Ramos (cell line): ENCODE measurements around the gene ZHX3.

ENCODE experiments used
- in situ Hi-C: fragments of 300-500 bp; cut with MboI; formaldehyde crosslinking; loops from one replicate; pipeline ENCODE4 v1.14.3; 2022; ENCODE audit warnings: low sequenced_read_pairs; ENCODE audit not compliant: unreplicated experiment

Gene ZHX3

GRCh38 chr20:41234041-41234440 lies 83.5 kb downstream of the ZHX3 start:
- in situ Hi-C loops = no loop called here

GRCh38 chr20:41232973-41233926 lies 84.3 kb downstream of the ZHX3 start:
- in situ Hi-C loops = no loop called here

- in situ Hi-C loops = no loop called here
Observed at GRCh38 chr20:41231136-41231535, 86.4 kb downstream of the ZHX3 start.

GRCh38 chr20:41230136-41230535 lies 87.4 kb downstream of the ZHX3 start:
- in situ Hi-C loops = no loop called here

GRCh38 chr20:41229259-41229658 lies 88.3 kb downstream of the ZHX3 start:
- in situ Hi-C loops = no loop called here

- in situ Hi-C loops = no loop called here
Observed at GRCh38 chr20:41228858-41229257, 88.7 kb downstream of the ZHX3 start.

- in situ Hi-C loops = no loop called here
Observed at GRCh38 chr20:41226426-41226825, 91.1 kb downstream of the ZHX3 start.

- in situ Hi-C loops = no loop called here
Observed at GRCh38 chr20:41225091-41225490, 92.4 kb downstream of the ZHX3 start.

GRCh38 chr20:41224281-41224680 lies 93.2 kb downstream of the ZHX3 start:
- in situ Hi-C loops = no loop called here

GRCh38 chr20:41223112-41223511 lies 94.4 kb downstream of the ZHX3 start:
- in situ Hi-C loops = no loop called here

- in situ Hi-C loops = no loop called here
Observed at GRCh38 chr20:41222703-41223102, 94.8 kb downstream of the ZHX3 start.

GRCh38 chr20:41222296-41222695 lies 95.2 kb downstream of the ZHX3 start:
- in situ Hi-C loops = no loop called here

- in situ Hi-C loops = no loop called here
Observed at GRCh38 chr20:41221614-41222218, 95.8 kb downstream of the ZHX3 start.

GRCh38 chr20:41219824-41220223 lies 97.7 kb downstream of the ZHX3 start:
- in situ Hi-C loops = no loop called here

- in situ Hi-C loops = no loop called here
Observed at GRCh38 chr20:41218466-41218865, 99.1 kb downstream of the ZHX3 start.

GRCh38 chr20:41217422-41217821 lies 100.1 kb downstream of the ZHX3 start:
- in situ Hi-C loops = no loop called here

- in situ Hi-C loops = no loop called here
Observed at GRCh38 chr20:41214666-41215065, 102.9 kb downstream of the ZHX3 start.

- in situ Hi-C loops = no loop called here
Observed at GRCh38 chr20:41214202-41214601, 103.3 kb downstream of the ZHX3 start.

- in situ Hi-C loops = no loop called here
Observed at GRCh38 chr20:41213150-41213820, 104.2 kb downstream of the ZHX3 start.

GRCh38 chr20:41205313-41205712 lies 112.2 kb downstream of the ZHX3 start:
- in situ Hi-C loops = no loop called here
